ENCODE results near the gene SCO2. TPM values are rescaled to one million over a fixed set of nuclear protein-coding genes. Genes with fewer than 3 reads are reported as not detected.

Gene SCO2
- total RNA-seq, 1 experiment from 2014 or later, result 7.0 TPM

DNA sequence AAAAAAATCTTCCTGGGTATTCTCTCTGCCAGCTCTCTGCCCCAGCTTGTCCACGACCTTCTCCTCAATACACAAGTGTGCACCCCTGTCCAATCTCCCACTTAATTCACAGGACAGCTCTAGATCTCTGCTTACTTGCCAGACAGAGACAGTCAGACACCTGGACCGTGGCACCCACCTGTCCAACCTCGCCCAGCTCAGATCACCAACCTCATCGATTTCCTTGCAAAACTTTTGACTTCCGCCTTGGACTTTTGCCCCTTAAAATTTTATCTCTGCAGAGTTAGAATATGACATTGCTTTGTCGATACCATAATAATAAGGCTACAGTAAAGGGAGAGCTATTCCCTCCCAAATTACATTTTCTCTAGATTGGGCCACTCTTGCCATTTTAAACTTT, 28.3 kb downstream of the SCO2 start:
- Histone ChIP-seq H3K36me3 (ENCODE audit: control insufficient read depth in 1 of 2, insufficient read depth in 2 of 2, low read length in 2 of 2) (no peaks in the 10 kb centered on the region), H3K4me2 (ENCODE audit: low read length) (no peak overlapping the region), H3K9ac (ENCODE audit: low read length) (no peak overlapping the region), H2AFZ (ENCODE audit: low read depth, low read length, poor library complexity, severe bottlenecking) (no peak overlapping the region), H3K9me3 (ENCODE audit: control insufficient read depth in 1 of 2, insufficient read depth in 1 of 2, low read depth in 1 of 2, low read length in 2 of 2) (no peaks in the 10 kb centered on the region), H3K4me1 (ENCODE audit: control insufficient read depth in 1 of 2, insufficient read depth in 2 of 2, low read length in 2 of 2) (peaks cover 4 to 8% of the 10 kb centered on the region in 2 experiments; a peak in 3 of 4 replicates), H3K79me2 (ENCODE audit: insufficient read depth, low read length) (no peaks in the 10 kb centered on the region), H3K4me3 (replicated peaks in 1 of 2; ENCODE audit: low read depth in 1 of 2, low read length in 2 of 2) (no peak overlapping the region), H3K27ac (ENCODE audit: low read depth, low read length) (no peak overlapping the region), H4K20me1 (ENCODE audit: insufficient read depth) (no peaks in the 10 kb centered on the region), H3K27me3 (ENCODE audit: insufficient read depth, low read length) (no peaks in the 10 kb centered on the region), H3K9me2 (ENCODE audit: insufficient read depth) (no peaks in the 10 kb centered on the region)
- intact Hi-C loops (cut with micrococcal nuclease), result loop anchor here (5.0 kb wide), 1 partner anchor 245 kb away; the partner anchor contains the start of gene HDAC10
- TF ChIP-seq ZFX (IDR thresholded peaks at IDR 0.05), result no peak
- TF ChIP-seq POLR2AphosphoS5 (IDR thresholded peaks at IDR 0.05; ENCODE audit: low read depth, low read length), result no peak
- no peak for TF ChIP-seq CEBPB (IDR thresholded peaks at IDR 0.05; ENCODE audit: low read depth)
- TF ChIP-seq ELF1 (IDR thresholded peaks at IDR 0.05; ENCODE audit: borderline replicate concordance, low read depth), result no peak
- TF ChIP-seq, protein P1, sequence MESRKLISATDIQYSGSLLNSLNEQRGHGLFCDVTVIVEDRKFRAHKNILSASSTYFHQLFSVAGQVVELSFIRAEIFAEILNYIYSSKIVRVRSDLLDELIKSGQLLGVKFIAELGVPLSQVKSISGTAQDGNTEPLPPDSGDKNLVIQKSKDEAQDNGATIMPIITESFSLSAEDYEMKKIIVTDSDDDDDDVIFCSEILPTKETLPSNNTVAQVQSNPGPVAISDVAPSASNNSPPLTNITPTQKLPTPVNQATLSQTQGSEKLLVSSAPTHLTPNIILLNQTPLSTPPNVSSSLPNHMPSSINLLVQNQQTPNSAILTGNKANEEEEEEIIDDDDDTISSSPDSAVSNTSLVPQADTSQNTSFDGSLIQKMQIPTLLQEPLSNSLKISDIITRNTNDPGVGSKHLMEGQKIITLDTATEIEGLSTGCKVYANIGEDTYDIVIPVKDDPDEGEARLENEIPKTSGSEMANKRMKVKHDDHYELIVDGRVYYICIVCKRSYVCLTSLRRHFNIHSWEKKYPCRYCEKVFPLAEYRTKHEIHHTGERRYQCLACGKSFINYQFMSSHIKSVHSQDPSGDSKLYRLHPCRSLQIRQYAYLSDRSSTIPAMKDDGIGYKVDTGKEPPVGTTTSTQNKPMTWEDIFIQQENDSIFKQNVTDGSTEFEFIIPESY (IDR thresholded peaks at IDR 0.05; ENCODE audit: extremely low read depth, insufficient replicate concordance, low read length), result no peak
- TF ChIP-seq CBX3 (IDR thresholded peaks at IDR 0.05; ENCODE audit: low read depth), result no peak
- TF ChIP-seq TCF7L2 (IDR thresholded peaks at IDR 0.05; ENCODE audit: borderline replicate concordance, extremely low read depth, insufficient read depth, insufficient read length), result no peak
- no peak for TF ChIP-seq RAD21 (IDR thresholded peaks at IDR 0.05; ENCODE audit: low read depth)
- POLR2A ChIA-PET, result no interaction called here
- ATAC-seq, result no peak
- no peak for DNase-seq (ENCODE audit: low read depth, low spot score)
- CTCF ChIA-PET, result interaction anchor here (1.0 to 2.5 kb wide), 5 partner anchors 24 to 221 kb away, joined by 3 to 9 read pairs (median 6); partner anchors contain the start of gene SCO2
- RAD21 ChIA-PET (ENCODE audit: low non-redundant PET in 1 of 2, low total read pairs in 2 of 2, uncharacterized antibody in 2 of 2, unreplicated experiment in 2 of 2), result no interaction called here
- BruUV-seq (replicated peaks), result no TSS peak

Measured in HCT116 (cell line).